GM19023 (cell line): ENCODE data around the gene SOCS7.

Source experiments
- ATAC-seq: cut with Tn5 transposase; IDR thresholded peaks from one replicate; pipeline ENCODE4 v1.9.1; 2021; ENCODE audit warnings: mild to moderate bottlenecking, moderate library complexity; ENCODE audit not compliant: unreplicated experiment

SOCS7 gene

DNA sequence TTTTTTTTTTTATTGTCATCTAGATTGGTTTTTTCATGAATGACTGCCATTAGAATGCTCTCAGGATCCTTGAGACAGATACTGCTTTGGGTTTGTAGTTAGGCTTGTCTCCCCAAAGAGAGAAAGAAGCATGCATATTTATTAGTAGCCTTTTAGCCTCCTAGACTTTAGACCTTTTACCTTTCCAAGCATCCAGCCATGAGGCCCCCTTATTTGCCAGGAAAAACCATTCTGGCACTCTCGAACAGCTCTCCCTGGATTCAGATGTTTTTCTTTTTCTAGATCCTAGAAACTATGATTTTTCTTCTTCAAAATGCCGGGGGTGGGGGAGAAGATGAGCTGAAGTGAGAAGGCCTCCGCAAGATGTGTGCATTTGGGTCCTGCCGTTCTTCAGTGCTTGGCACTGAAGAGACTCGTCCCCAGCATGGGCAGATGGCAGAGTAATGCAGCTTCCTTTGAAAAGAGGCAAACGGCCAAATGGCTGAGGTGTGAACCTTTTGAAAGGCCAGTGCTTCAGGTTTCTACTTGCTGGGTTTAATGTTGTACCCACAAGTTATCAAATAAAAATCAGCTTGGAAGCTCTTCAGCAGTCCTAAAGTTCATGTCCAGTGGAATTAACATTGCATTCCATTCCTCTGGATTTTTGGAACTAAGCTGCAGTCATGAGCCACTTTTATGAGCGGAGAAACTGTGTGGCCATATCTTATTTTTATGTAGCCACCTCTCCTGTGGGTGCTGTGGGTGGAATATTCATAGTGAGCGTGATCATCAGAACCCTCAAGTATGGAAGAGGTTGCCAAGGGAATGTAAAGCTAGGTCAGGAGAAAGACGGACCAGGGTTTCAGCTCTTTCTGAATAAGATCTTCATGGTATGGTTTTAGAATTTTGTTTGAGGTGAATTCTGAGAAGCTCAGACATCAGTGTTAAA lies 7.2 kb downstream of the SOCS7 start:
- no peak for ATAC-seq

DNA sequence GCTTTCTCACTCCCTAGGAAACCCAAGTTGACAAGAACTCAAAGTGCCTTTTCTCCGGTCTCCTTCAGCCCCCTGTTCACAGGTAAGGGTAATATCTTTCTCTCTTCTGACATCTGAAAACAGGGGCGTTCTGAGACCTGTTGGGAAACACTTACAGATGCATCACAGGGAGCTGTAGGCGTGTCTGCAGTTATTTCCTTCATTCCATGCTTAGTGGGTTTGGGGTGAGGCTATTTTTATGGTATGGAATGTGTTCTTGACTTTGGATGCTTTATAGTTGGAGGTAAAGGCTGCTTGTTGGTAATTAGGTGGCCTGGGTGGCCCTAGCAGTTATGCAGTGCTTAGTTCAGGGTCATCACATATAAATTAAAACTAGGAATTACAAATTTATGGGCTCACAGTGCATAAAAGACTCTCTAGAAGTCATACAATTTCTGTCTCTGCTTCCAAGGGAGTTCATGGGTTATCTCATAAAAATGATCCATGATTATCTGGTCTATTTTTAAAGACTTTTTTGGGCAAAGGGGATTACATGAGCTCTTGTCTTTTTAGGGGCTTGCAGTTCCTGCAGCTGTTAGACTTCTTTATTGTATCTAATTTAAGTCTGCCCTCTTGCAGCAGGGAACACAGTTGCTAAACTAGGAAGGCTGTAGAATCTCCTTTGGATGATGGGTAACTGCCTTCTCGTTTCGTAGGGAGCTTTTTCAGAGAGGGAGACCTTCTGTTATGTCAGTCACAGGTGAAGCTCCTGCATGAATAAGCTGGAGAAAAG lies 10.2 kb downstream of the SOCS7 start:
- ATAC-seq, result no peak

DNA sequence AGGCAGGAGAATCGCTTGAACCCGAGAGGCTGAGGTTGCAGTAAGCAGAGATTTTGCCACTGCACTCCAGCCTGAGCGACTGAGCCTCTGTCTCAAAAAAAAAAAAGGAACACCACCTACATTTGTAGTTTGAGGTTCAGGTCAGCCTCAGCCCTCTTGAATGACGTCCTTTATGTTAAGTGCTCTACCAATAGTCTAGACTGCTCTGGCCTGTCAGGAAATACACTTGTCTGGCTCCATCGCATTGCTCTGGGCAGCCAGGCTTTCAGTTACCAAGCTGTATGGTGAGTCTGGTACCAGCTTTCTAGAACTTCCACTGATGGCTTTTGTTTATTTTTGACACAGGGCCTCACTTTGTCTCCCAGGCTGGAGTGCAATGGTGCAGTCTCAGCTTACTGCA lies 11.4 kb downstream of the SOCS7 start:
- no peak for ATAC-seq

DNA sequence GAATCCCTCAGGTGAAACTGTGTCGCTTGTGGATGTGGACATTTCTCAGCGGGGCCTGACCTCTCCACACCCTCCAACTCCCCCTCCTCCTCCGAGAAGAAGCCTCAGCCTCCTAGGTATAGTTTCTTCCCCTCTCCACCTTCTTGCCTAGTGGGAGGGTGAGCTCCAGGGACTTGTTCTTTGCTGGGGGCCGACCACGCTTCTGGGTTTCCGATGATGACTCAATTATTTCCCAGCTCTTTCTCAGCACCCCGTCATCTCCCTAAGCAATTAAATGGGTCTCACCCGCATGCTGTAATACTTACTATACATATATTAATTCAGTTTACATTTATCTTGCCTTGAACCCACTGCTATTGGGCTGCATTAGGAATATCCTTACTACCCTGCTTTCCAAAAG lies 13.1 kb downstream of the SOCS7 start:
- ATAC-seq, result no peak

DNA sequence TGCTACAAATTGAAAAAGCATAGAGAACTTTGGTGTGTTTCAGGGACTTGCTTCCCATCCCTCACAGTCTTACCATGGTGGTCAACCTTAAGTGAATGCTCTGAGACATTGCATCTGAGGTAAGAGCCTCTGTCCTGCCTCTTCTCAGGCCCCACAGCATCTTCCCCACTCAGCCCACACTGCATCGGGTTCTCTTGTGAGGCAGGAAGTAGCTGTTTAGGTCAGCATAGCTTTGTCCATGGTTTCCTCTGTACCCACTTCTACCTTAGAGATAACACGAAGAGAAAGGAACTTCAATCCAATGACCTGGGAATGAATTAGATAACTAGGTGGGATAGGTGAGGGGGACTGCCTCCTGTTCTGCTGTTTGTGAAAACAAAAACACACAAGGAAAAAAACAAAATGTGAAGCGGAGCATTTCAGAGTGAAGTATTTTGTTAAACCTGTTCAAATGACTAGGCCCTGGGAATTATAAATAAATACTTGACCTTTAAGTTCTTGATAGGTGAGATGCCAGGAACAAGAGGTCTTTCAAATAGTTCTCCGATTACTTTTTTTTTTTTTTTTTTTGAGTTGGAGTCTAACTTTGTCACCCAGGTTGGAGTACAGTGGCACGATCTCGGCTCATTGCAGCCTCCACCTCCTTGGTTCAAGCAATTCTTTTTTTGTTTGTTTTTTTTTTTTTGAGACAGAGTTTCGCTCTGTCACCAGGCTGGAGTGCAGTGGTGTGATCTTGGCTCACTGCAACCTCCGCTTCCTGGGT lies 17.7 kb downstream of the SOCS7 start:
- no peak for ATAC-seq

DNA sequence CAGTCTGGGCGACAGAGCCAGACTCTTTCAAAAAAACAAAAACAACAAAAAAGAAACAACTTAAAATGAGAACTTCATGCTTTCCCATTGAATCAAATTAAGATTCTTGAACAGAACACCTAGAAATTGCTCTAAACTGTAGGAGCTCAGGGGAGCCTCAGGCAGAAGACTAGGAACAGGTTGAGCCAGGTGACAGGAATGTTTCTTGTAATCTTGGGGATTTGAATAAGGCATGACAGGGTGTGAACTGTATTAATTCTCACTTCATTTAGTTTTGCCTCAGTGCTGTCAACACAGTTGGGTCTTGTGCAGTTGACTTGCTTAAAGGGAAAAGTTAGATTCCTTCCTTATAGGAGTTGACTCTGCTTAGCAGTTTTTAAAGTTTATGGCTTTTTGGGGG lies 27.8 kb downstream of the SOCS7 start:
- no peak for ATAC-seq

DNA sequence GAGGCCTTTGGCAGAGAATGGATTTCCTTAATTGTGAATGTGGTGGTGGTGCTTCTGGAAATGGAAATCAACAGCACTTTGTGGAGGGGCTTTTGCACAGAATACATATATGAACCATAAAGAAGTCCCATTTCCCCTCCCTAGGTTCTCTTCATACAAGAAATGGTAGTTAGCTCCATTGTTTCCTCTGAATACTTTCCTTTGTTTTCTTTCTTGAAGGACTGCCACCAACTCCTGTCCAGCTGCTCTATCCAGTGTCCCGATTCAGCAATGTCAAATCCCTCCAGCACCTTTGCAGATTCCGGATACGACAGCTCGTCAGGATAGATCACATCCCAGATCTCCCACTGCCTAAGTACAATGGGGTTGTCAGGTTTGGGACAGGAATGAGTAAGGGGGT lies 43.4 kb downstream of the SOCS7 start:
- ATAC-seq, result no peak

DNA sequence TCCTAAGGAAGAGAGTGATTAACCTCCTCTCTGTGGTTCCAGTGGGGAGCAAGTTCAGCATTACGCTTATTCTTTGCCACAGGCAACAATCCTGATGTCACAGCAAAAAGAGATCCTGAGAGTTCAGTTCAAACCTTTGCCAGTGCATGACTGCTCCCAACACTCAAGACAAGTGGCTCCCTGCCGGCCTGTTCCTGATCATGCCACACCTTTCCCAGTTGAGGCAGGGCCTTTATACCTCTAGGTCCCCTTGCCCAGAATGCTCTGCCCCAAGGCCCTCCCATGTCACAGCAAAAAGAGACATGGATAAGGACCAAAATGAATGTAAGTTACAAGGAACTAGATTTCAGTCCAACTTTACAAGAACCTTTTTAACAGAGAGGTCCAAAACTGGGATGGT lies 45.6 kb downstream of the SOCS7 start:
- ATAC-seq, result no peak

DNA sequence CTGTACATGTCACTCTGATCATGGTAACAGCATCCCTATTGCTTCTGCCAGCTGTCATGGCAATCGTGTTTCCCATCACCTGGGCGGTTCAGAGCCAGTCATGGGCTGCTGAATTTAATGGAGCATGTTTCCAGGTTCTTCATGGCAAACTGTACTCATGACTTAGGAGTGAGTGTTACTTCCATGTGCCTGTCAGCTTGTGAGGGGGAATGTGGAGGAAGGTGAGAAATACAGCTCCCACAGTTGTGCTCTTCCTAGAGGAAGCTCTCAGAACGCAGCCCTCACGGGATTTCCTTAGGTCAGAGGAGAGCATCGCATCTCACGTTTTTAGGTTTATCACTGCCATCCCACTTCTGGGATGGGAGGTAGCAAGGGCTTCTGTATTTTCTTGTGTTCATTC lies 48.6 kb downstream of the SOCS7 start:
- ATAC-seq, result no peak

DNA sequence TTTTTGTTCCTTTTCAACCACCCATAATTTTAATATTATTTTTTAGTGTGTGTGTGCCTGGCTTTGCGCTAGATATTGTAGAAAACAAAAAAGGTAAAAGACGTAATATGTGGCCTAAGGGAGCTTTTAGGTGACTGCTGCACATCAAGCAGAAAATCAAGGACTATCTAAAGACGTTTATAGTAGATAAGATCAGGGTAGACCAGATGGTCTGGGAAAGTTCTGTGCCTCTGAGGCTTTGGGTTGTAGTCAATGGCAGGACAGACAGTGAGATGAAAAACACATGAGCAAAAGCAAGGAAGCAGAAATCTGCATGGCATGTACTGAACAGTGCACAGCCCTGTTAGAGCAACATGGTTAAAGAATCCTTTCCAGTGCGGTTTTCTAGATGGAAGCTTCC lies 49.8 kb downstream of the SOCS7 start:
- ATAC-seq, result no peak

DNA sequence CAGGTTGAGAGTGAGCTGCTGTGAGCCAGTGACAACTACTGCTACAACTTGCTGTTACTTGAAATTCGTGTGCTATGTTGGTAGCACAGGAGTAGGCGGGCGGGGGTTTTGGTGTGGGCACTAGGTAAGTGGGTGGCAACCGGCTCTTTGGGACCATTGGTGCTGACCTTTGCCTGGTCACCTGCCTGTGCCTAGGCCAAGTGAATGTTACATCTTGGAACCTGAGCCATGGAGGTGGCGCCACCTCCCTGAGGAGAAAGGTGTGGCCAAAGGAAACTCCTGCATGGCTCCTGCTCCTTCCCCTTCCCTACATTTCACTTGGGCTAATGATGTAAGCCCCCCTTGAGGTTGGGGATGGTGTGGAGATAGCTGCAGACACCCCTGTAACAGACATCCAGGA lies 51.3 kb downstream of the SOCS7 start:
- ATAC-seq, result no peak

DNA sequence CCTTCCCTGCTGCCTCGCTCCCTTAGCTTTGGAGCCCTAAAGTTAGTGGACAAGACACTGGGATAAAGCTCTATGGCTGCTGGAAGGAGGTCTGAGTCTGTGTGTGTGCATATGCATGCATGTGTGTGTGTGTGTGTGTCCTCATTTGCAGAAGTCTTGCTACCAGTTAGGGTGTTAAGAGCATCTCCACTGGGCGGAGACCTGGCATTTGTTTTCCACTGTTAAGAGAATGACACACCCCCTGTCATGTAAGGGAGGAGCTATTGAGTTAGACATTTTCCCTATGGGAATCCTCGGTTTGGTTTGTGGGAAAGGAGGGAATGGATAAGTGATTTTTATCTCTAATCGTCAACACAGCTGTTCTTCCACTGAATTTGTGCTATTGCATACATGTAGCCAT lies 51.8 kb downstream of the SOCS7 start:
- no peak for ATAC-seq

DNA sequence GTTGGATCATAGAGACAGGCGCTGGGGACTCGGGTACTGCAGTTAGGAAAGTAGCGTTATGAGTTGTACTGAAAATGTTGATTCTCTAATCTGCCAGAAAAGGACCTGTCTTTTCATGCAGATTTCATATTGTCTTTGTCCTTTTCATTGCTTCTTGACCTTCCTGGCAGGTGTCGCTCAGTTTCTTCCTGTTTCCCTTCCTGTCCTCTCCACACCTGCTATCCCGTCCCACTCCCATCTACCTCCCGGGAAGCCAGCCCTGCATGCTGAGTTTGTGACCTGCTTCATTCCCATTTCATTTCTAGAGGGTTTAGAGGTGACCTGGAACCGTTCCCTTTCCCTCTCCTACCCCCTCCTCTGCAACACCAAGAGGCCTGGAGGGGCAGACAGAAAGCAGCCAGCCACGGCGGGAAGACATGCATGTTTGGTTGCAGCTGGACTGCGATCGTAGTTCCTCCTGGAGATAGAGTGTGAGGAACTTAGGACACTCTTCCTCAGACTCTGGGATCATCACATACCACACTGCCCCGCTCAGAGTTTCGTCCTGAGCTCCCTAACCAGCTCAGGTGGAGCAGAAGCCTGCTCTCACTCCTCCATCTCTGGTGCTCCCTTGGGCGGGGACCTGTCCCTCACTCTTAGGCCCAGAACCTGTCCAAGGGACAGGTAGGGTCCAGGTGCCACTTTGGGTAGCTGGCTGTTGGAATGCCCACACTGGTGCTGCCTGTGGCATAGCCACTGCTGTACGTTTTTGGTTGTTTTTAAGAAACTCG lies 52.7 kb downstream of the SOCS7 start:
- no peak for ATAC-seq

DNA sequence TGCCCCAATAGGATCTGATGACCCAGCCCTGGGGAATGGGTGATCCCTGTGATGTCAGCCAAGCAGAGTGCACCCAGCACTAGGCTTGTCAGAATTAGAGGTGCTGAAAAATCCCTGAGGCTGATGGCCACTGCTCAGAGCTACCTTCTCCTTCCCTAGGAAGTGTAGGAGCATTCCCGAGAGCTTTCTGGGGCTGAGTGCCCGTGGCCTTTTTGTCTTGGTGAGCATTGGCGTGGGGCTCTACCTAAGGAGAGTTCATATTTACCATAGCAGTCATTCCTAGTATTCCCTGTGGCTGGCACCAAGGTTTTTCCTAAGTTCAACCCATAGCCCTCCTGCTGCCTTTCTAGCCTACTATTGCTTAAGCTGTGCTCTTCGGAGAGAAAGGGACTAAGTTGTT lies 54.0 kb downstream of the SOCS7 start:
- ATAC-seq, result no peak

DNA sequence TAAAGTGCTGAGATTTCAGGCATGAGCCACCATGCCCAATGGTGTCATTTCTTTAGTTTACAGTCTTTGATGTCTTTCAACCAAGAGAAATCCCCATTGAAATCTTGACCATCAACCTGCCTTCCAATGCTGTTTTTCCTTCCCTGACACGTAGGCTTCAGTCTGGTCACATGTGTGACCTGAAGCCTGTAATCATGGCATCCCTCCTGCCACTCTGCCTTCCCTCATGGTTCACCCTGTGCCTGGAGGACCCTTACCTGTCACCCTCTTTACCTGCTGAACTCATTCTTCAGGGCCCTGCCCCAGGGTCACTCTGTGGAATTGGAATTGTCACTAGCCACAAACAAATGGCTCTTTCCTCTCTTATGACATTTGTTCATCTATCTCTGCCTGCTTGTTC lies 58.6 kb downstream of the SOCS7 start:
- no peak for ATAC-seq

DNA sequence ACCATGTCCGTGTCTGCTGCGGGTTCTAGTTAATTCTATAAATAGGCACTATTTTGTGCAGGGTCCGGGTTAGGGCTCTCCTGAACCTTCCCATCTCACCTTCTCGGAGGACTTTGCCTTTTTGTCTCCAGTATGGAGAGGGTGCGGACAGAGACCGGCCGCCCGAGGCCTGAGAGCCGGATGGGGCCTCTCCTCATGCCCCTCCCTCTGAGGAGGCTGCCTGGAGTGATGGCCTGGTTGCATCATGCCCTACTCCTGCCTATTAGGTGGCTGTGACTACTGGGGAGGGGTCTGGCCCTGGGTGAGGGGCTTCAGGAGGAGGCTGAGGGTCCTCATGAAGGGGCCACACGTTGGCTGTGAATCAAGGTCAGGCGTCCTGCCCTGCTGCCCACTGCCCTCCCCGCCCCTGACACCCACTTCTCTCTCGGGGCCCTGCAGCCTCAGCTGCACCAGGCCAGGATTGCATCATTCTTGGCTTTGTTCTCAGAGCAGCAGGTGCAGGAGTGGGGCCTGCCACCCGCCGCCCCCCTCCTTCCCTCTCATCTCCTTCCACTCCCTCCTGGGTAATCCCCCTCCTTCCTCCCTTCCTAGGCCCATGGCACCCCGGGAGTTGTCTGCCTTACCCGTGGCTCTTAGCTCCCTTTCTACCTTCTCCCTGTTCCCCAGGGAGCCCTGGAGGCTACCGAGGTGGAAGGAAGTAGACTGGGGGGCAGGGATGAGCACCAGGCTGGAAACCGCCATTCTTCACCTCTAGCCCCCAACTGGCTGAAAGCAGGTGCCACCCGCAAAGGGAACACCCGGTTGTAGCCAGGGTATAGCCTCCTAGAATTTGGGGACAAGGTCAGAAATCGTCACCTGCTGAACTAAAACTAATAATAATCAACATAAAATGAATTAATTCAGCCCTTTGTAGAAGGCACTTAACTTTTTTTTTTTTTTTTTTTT lies 63.9 kb downstream of the SOCS7 start:
- ATAC-seq, result no peak

DNA sequence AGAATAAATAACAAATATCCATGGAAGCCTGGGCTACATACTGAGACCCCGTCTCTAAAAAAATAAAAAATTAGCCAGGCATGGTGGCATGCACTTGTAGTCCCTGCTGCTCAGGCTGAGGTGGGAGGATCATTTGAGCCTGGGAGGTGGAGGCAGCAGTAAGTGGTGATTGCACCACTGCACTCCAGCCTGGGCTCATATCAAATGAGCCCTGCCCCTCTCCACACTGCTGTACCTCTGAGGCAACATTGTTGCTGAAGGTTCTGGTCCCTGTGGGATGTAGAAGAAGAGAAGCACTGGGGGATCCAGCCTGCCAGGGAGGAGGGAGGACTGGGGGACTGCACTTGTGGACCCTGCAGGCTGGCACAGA lies 65.2 kb downstream of the SOCS7 start:
- ATAC-seq, result no peak

DNA sequence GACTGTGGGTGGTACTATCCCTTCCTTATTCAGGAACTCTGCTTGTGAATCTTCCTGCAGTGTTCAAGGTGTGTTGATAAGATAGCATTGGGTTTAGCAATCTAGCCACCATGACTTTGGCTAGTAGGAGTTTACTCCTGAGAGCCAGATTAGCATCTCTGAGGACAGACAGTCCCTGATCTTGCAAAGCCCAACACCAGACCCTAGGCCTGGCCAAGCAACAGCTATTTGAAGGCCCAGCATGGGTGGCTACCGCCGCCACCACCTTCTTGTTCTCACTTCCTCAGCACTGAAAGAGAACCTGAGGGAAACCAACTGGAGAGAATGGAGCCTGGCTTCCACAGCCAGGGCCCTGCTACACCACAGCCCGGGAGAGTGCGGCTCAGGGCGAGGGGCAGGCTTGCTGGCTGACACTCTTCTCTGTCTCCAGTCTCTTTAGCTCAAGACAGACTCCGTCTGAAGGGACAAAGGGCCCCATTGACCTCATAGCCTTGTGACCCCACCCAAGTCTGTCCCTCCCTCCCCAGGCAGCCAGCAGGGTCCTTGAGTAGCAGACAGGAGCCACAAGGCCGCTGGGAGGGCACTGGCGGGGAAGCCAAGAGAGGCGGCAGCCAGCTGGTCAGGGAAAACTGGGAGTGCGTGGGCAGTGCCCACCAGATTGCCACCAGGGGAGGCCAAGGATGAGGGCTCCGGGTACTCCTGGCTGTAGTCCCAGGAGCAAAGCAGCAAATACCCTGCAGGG lies 65.7 kb downstream of the SOCS7 start:
- no peak for ATAC-seq

DNA sequence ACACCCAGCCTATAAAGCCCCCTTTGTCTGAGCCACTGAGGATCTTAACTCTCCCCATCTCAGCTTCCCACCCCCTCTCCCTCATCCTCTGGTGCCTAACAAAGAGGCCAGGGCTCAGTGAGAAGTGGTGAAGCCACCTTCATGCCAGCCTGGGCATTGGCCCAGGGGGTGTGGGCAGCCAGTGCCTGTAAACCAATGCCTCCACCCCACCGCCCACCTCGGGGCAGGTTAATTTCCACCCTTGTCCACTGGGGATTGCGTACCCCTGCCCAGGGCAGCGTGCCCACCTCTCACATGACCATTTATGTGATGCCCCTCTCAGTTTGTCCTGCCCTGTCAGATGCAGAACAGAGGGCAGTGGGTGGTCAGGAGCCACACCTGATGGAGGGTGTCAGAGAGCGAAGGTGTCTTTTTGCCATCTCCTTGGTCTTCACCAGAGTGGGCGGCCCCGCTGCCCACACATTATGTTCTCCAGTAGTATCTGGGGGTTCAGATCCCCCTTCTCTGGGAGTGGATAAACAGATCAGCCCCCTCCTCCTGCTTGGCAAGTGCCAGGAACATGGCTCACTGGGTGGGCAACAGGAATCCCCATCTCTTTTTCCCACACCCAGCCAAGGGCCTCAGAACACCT lies 66.5 kb downstream of the SOCS7 start:
- ATAC-seq, result no peak
